ENCODE results near the gene CCDC24. TPM values are rescaled to one million over a fixed set of nuclear protein-coding genes. Genes with fewer than 3 reads are reported as not detected.

Gene CCDC24
- total and polyA plus RNA-seq, 2 of the 13 experiments (the other 11 are each of a cell fraction or from before 2014, with no cell fraction given): 1.4 to 2.9 TPM

- TF ChIP-seq DNMT1 (CRISPR knock-in tag; IDR thresholded peaks at IDR 0.05): no peak
- TF ChIP-seq ZNF484 (CRISPR knock-in tag; IDR thresholded peaks at IDR 0.05; ENCODE audit: borderline replicate concordance, low read depth): 0 out of 2 replicates have a peak, but pooled peaks have one; percentile 74
- no peak for TF ChIP-seq PRDM4 (CRISPR knock-in tag; IDR thresholded peaks at IDR 0.05; ENCODE audit: borderline replicate concordance)
- TF ChIP-seq ZNF142 (CRISPR knock-in tag; IDR thresholded peaks at IDR 0.05): peak; percentile 50; the same call in 1 of the 2 replicates
- 0 out of 2 replicates have a peak, but pooled peaks have one; percentile 7 for TF ChIP-seq PRDM15 (CRISPR knock-in tag; IDR thresholded peaks at IDR 0.05)
- peak; percentile 35; the same call in 1 of the 2 replicates for TF ChIP-seq ZNF143 (CRISPR knock-in tag; IDR thresholded peaks at IDR 0.05)
- TF ChIP-seq ZNF558 (CRISPR knock-in tag; IDR thresholded peaks at IDR 0.05; ENCODE audit: borderline replicate concordance): peak; percentile 79; the same call in 1 of the 2 replicates
- peak; percentile 81 for TF ChIP-seq SALL1 (CRISPR knock-in tag; IDR thresholded peaks at IDR 0.05)
- no peak for TF ChIP-seq ZNF382 (CRISPR knock-in tag; IDR thresholded peaks at IDR 0.05; ENCODE audit: borderline replicate concordance)
- no peak for TF ChIP-seq ZBTB38 (CRISPR knock-in tag; IDR thresholded peaks at IDR 0.05)
- no peak for TF ChIP-seq ZC3H13 (CRISPR knock-in tag; IDR thresholded peaks at IDR 0.05)
- TF ChIP-seq KMT2B (CRISPR knock-in tag; IDR thresholded peaks at IDR 0.05): peak; percentile 49; the same call in 1 of the 2 replicates
- TF ChIP-seq GABPB1 (CRISPR knock-in tag; IDR thresholded peaks at IDR 0.05): peak; percentile 65; the same call in 1 of the 2 replicates
- TF ChIP-seq, protein P1, sequence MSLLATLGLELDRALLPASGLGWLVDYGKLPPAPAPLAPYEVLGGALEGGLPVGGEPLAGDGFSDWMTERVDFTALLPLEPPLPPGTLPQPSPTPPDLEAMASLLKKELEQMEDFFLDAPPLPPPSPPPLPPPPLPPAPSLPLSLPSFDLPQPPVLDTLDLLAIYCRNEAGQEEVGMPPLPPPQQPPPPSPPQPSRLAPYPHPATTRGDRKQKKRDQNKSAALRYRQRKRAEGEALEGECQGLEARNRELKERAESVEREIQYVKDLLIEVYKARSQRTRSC (CRISPR knock-in tag; IDR thresholded peaks at IDR 0.05; ENCODE audit: low read depth): peak; percentile 66; the same call in 1 of the 2 replicates
- no peak for TF ChIP-seq HMGA1 (CRISPR knock-in tag; conservative IDR thresholded peaks at IDR 0.05)
Observed at GRCh38 chr1:43979528-43980254, 11.7 kb upstream of the CCDC24 start (continued).

All from HepG2 (cell line).